ENCODE measurements around the gene MCHR2.

DNA sequence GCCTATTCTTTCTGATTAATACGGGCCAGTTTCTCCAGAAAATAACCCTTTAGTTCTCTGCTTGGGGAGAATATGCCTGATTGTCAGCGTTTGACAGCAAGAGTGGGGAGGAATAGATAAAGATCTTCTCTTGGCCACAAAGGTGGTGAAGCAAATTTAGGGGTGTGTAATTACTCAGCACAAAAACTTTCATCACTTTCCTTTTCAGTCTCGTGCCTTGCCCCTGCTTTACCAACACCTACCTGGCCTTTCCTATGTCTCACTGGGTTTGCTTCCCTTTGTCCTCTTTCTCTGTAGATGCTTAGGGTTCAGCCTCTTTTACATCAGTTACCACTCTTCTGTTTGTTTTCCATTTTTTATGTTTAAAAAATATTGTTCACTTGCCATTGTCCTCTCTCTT is 99.2 kb downstream of the MCHR2 start:
- TF ChIP-seq EZH2 (IDR thresholded peaks at IDR 0.05; ENCODE audit: borderline replicate concordance, low read depth, low read length, poor library complexity, severe bottlenecking), result no peak
- TF ChIP-seq, protein P1, sequence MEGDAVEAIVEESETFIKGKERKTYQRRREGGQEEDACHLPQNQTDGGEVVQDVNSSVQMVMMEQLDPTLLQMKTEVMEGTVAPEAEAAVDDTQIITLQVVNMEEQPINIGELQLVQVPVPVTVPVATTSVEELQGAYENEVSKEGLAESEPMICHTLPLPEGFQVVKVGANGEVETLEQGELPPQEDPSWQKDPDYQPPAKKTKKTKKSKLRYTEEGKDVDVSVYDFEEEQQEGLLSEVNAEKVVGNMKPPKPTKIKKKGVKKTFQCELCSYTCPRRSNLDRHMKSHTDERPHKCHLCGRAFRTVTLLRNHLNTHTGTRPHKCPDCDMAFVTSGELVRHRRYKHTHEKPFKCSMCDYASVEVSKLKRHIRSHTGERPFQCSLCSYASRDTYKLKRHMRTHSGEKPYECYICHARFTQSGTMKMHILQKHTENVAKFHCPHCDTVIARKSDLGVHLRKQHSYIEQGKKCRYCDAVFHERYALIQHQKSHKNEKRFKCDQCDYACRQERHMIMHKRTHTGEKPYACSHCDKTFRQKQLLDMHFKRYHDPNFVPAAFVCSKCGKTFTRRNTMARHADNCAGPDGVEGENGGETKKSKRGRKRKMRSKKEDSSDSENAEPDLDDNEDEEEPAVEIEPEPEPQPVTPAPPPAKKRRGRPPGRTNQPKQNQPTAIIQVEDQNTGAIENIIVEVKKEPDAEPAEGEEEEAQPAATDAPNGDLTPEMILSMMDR (conservative IDR thresholded peaks at IDR 0.05; ENCODE audit: low read depth, low read length), result no peak

Data from A673 (cell line).